Measurements from ENCODE around the gene MYO1E. TPM values are rescaled to one million over a fixed set of nuclear protein-coding genes. Genes with fewer than 3 reads are reported as not detected.
A peak's percentile ranks its signal among the peaks of the same experiment; 100 is the strongest.

The MYO1E gene
- total RNA-seq, 2 donors from 2014 or later, result 252 to 329 TPM

DNA sequence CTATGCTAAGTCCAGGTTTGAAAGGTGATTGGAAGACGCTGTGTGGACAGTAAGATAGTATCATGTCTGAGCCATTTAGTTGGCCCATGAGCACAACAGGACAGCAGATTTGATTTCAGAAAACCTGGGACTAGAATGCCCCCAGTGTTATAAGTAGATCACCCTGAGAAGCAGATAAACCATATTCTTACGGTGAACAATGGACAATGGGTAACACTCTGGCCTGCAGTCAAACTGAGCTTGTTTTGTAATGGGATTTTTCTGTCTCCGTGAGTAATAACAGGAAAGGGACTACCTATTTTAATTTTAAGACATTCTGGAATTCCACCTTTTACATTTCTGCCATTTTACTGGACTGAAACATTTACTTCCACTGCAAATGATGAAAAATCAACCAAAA is 94.6 kb downstream of the MYO1E start:
- no peaks in the 10 kb centered on the region for H3K36me3 ChIP-seq
- H3K4me1 ChIP-seq, result no peaks in the 10 kb centered on the region
- H3K9me3 ChIP-seq, result no peaks in the 10 kb centered on the region
- no peak for DNase-seq
- peak overlapping the region in 1 of 2 donors; percentile 83 for H3K9ac ChIP-seq (ENCODE audit: low read depth in 2 of 2, low read length in 2 of 2)
- no peaks in the 10 kb centered on the region for H3K27me3 ChIP-seq
- no peak for TF ChIP-seq CTCF (IDR thresholded peaks at IDR 0.05)
- peak overlapping the region; percentile 76 for H3K27ac ChIP-seq
- no peak overlapping the region for H3K4me3 ChIP-seq
- intact Hi-C loops (cut with DNase I), result no loop called here

GRCh38 chr15:59276225-59277178 is 96.2 kb downstream of the MYO1E start:
- TF ChIP-seq CTCF (IDR thresholded peaks at IDR 0.05), result no peak
- Histone ChIP-seq H3K9ac (ENCODE audit: low read depth in 2 of 2, low read length in 2 of 2) (peak overlapping the region; percentile 54 to 83), H3K27me3 (no peaks in the 10 kb centered on the region), H3K4me3 (no peak overlapping the region), H3K9me3 (no peaks in the 10 kb centered on the region), H3K36me3 (no peaks in the 10 kb centered on the region), H3K4me1 (no peaks in the 10 kb centered on the region), H3K27ac (peak overlapping the region; percentile 76)
- intact Hi-C loops (cut with DNase I), result no loop called here
- peak; percentile 86 for DNase-seq

DNA sequence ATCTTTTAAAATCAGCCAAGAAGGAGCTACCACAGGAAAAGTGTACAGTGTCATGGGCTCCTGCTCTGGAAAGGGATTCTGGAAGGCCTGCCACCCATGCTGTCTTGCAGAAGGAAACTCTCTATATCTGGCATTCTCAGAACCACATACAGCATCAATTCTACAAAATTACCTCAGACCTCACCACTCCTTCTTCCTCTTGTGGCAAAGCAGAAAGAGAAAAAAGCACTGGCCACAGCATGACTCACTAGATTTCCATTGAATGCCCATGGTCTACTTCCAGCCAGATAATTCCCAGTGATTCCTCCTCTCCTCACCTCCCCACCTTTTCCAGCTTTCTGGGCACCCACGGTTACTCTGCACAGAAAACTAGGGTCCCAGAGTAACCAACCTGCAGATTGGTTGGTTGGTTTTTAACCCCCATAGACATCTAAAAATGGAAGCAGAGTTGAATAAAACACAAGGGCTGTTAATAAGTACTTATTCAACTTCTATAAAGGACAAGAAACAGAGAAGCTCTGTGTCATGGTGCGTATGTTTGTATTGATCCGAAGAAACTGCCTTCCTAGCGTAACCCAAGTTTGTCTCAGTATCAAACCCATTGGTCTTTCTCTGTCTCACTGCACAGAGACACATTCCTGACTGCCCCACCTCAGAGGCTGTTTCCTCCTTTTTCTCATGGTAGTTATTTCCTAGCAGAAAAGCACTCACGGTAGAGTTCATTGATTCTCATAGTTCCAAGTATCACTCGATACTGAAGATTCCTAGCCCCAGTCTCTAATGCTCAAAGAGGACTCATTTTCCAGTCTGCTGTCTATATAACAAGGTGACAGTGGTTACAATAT is 98.3 kb downstream of the MYO1E start:
- intact Hi-C loops (cut with DNase I), result no loop called here
- H3K4me1 ChIP-seq, result no peaks in the 10 kb centered on the region

DNA sequence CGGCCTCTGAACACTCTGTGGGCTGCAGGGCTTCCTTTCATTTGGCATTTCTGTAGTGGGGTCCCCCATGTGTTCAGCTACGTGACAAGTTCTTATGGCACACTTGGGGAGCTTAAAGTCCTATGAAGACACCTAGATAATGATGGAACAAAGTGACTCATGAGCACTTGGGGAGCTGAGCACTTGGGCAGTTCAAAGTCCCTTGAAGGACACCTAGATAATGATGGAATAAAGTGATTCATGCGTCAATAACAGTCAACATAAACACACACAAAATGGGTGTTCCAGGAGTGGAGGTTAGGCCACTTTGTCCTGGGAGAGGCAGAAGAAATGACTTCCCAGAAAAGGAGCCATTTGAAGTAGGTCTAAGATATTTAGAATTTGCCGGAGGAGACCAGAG is 99.4 kb downstream of the MYO1E start:
- H3K4me3 ChIP-seq, result no peak overlapping the region
- no peak overlapping the region for H3K9ac ChIP-seq (ENCODE audit: low read depth in 2 of 2, low read length in 2 of 2)
- DNase-seq, result no peak
- TF ChIP-seq CTCF (IDR thresholded peaks at IDR 0.05), result no peak
- no peaks in the 10 kb centered on the region for H3K4me1 ChIP-seq
- H3K27ac ChIP-seq, result peak overlapping the region; percentile 76
- H3K27me3 ChIP-seq, result no peaks in the 10 kb centered on the region
- no peaks in the 10 kb centered on the region for H3K36me3 ChIP-seq
- intact Hi-C loops (cut with DNase I), result no loop called here
- H3K9me3 ChIP-seq, result no peaks in the 10 kb centered on the region

More for the DNA sequence above, 98.3 kb downstream of the MYO1E start:
- Histone ChIP-seq H3K27ac (peak overlapping the region; percentile 76), H3K36me3 (no peaks in the 10 kb centered on the region), H3K4me3 (no peak overlapping the region), H3K27me3 (no peaks in the 10 kb centered on the region), H3K9me3 (no peaks in the 10 kb centered on the region), H3K9ac (ENCODE audit: low read depth in 2 of 2, low read length in 2 of 2) (peak overlapping the region in 1 of 2 donors; percentile 16)
- TF ChIP-seq CTCF (IDR thresholded peaks at IDR 0.05), result no peak
- no peak for DNase-seq

DNA sequence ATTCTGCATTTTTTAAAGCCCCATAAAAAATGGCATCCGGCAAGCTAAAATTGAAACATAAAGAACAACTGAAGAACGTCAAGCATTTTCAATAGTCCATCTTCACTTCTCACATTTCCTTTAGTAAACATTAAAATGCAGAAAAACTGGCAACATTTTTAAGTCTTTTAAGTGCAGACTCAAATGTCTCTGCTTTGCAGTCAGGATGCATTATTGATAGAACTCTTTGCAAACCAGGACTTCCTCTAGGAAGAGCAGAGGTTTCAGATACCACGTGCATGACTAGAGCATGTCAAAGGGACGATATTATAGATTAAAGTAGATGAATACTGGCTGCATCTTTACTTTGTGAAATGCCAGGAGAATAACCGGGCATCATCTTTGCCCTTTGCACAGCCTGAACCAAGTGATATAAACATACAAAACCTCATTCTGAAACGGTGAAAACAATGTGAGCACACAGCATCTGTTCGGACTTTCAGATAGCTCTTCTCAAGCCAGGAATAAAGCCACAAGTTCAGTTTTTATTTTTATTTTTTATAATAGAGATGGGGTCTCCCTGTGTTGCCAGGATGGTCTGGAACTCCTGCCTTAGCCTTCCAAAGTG is 101.0 kb downstream of the MYO1E start:
- Histone ChIP-seq H3K36me3 (no peaks in the 10 kb centered on the region), H3K4me1 (no peaks in the 10 kb centered on the region), H3K27me3 (no peaks in the 10 kb centered on the region), H3K27ac (peak overlapping the region; percentile 76), H3K4me3 (no peak overlapping the region), H3K9ac (ENCODE audit: low read depth in 2 of 2, low read length in 2 of 2) (no peak overlapping the region), H3K9me3 (no peaks in the 10 kb centered on the region)
- TF ChIP-seq CTCF (IDR thresholded peaks at IDR 0.05), result no peak
- no peak for DNase-seq
- intact Hi-C loops (cut with DNase I), result no loop called here
